AG04449 (cell line): ENCODE results near the gene TTLL13.

ENCODE experiments used
- CTCF ChIA-PET: fragments of 350-600 bp; formaldehyde crosslinking; extraction: SDS; loops from one replicate; lab custom pipeline; 2021; ENCODE audit warnings: antibody characterized with exemption; lab: Yijun Ruan, JAX
- POLR2A ChIA-PET: fragments of 400-600, 350-600 bp; formaldehyde crosslinking; extraction: SDS; loops from one replicate; lab custom pipeline; 2020; ENCODE audit warnings: antibody characterized with exemption, inconsistent platforms; lab: Yijun Ruan, JAX
- DNase-seq: peaks from one replicate; pipeline ENCODE4 v3.0.0-alpha.2; 2010; ENCODE audit warnings: low read depth, low spot score
- H3K4me3 ChIP-seq: 2 replicates; pipeline ENCODE4 v1.5.1; 2011; ENCODE audit warnings: low read depth, mild to moderate bottlenecking, control low read depth, low read length
- TF ChIP-seq, protein P1 (sequence below): IDR thresholded peaks from one replicate; pipeline ENCODE4 v1.5.1; 2011; ENCODE audit warnings: mild to moderate bottlenecking, moderate library complexity, low read length, control low read depth, inconsistent platforms; ENCODE audit not compliant: insufficient read depth; ENCODE audit errors: missing control alignments

TTLL13 gene

DNA sequence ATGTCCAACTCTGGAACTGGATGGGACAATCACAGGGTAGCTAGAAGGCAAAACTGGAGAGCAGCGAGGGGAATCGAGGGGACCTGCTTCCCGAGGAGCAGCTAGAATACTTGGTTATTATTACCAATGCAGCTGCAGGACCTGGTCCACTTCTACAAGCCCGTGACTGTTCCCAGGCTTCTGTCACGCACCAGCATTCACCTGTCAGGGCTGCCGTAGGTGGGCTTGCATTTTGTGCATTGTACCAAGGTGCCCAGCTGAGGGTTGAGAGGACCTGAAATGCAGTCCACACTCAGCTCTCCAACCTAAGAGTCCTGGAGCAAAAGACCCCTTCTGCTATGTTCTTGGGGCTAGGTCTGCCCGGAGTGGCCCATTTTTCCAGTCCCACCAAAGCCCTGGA is 45.9 kb upstream of the TTLL13 start:
- H3K4me3 ChIP-seq = no peak overlapping the region
- no peak for DNase-seq
- CTCF ChIA-PET = interaction anchor here (1.0 to 4.4 kb wide), 5 partner anchors 9 to 18 kb away, joined by 3 to 26 read pairs (median 4); no protein-coding TSS in a partner anchor
- TF ChIP-seq, protein P1, sequence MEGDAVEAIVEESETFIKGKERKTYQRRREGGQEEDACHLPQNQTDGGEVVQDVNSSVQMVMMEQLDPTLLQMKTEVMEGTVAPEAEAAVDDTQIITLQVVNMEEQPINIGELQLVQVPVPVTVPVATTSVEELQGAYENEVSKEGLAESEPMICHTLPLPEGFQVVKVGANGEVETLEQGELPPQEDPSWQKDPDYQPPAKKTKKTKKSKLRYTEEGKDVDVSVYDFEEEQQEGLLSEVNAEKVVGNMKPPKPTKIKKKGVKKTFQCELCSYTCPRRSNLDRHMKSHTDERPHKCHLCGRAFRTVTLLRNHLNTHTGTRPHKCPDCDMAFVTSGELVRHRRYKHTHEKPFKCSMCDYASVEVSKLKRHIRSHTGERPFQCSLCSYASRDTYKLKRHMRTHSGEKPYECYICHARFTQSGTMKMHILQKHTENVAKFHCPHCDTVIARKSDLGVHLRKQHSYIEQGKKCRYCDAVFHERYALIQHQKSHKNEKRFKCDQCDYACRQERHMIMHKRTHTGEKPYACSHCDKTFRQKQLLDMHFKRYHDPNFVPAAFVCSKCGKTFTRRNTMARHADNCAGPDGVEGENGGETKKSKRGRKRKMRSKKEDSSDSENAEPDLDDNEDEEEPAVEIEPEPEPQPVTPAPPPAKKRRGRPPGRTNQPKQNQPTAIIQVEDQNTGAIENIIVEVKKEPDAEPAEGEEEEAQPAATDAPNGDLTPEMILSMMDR = no peak
- POLR2A ChIA-PET = no interaction called here

DNA sequence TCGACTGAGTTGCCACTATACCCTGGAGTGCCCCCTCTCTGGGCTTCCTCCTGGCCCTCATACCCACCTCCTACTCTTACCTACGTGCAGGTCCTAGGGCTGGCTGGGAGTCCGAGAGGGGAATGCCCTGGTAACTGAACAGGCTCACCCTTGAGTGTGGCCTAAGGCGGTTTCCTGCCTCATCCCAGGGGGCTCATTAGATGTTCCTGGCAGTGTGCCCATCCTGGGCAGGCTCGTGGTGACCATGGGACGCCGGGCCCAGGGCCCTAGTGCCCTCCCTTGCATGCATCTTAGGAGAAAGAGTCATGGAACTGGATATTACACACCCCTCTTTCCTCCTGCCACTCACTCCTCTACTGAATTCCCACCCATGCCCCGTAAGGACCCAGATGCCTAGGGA is 45.4 kb upstream of the TTLL13 start:
- POLR2A ChIA-PET = no interaction called here

GRCh38 chr15:90205050-90205848 is 44.1 kb upstream of the TTLL13 start:
- ChIA-PET POLR2A (no interaction called here), CTCF (interaction anchor here (0.8 to 1.7 kb wide), 3 partner anchors 9 to 16 kb away, joined by 3 to 7 read pairs (median 3); no protein-coding TSS in a partner anchor)
- no peak overlapping the region for H3K4me3 ChIP-seq
- TF ChIP-seq, protein P1 = no peak
- no peak for DNase-seq

More for the DNA sequence above, 45.4 kb upstream of the TTLL13 start:
- CTCF ChIA-PET = interaction anchor here (1.0 to 4.4 kb wide), 5 partner anchors 8 to 17 kb away, joined by 3 to 26 read pairs (median 4); no protein-coding TSS in a partner anchor
- no peak overlapping the region for H3K4me3 ChIP-seq
- TF ChIP-seq, protein P1 = no peak
- no peak for DNase-seq

DNA sequence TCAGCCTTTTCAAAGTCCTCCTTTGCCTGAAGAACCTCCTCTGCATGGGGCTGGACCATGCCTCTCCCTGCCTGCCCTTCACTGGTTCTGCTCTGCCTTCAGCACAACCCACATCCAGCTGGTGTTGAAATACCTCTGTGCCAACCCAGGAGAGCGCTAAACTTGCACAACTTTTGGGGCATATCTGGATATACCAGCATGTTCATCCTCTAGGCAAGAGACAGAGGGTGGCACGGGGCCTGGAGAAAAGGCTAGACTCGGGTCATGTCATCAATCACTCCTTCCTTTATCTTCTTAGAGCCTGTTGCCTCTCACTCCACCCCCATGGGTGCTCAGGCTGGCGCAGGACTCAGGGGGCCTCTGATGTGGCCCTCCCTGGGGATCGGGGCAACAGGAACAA is 43.5 kb upstream of the TTLL13 start:
- no peak overlapping the region for H3K4me3 ChIP-seq
- ChIA-PET POLR2A (no interaction called here), CTCF (interaction anchor here (0.8 to 1.7 kb wide), 3 partner anchors 9 to 15 kb away, joined by 3 to 7 read pairs (median 3); no protein-coding TSS in a partner anchor)
- TF ChIP-seq, protein P1 = no peak
- no peak for DNase-seq

DNA sequence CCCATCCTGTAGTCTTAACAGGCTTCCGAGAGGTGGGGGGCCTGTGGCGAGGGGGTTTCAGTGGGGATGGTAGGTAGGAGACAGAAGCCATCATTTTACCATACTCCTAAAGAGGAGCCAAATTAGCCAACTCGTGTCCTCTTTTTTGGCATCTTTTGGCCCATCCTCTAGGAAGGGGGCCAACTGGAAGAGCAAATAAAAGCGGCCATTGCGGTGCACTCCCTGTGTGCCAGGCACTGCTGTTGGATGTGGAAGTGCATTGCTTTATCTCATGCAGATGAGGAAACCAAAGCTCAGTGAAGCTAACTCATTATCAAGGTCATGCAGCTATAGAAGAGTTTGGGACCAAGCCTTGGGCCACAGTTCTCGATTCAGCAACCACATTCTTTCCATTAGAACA is 42.1 kb upstream of the TTLL13 start:
- DNase-seq = no peak
- CTCF ChIA-PET = interaction anchor here (0.9 to 3.4 kb wide), 3 partner anchors 10 to 14 kb away, joined by 3 to 18 read pairs (median 10); no protein-coding TSS in a partner anchor
- POLR2A ChIA-PET = no interaction called here
- H3K4me3 ChIP-seq = no peak overlapping the region
- TF ChIP-seq, protein P1 = no peak

DNA sequence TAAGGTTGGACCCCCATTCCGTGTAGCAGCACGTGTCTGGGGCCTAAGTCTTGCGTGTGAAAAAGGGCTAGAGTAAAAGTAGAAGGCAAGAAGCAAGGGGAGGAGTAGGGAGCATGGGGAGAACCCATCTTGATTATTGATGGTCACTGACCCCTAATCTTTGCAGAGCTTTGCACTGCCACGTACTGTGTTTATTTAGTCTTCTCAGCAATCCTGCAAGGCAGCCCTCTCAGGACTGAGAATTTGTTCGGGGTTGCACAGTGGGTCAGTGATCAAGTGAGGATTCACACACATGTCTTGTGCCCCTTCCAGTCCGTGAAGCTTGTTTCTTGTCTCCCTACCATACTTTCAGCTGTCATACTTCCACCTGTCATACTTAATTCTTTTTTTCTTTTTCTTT is 41.0 kb upstream of the TTLL13 start:
- ChIA-PET POLR2A (no interaction called here), CTCF (interaction anchor here (0.6 to 3.4 kb wide), 3 partner anchors 11 to 122 kb away, joined by 3 to 18 read pairs (median 10); no protein-coding TSS in a partner anchor)
- TF ChIP-seq, protein P1 = no peak
- H3K4me3 ChIP-seq = no peak overlapping the region
- no peak for DNase-seq
